ENCODE measurements around the gene CYP27C1.
"Not testable (repeated sequence)": the region's sequence is repeated elsewhere in the genome, so short reads cannot be mapped to it uniquely, and the experiment has no call there.

Gene CYP27C1

GRCh38 chr2:127255146-127255545 lies 35.0 kb upstream of the CYP27C1 start:
- DNase-seq (ENCODE audit: low spot score), result no peak
- no peak for TF ChIP-seq CTCF (IDR thresholded peaks at IDR 0.05; ENCODE audit: extremely low read depth, insufficient read depth, missing control alignments)
- in situ Hi-C loops (cut with MboI; ENCODE audit: low pct_unique_long_range_greater_than_20kb, low sequenced_read_pairs, unreplicated experiment), result no loop called here

DNA sequence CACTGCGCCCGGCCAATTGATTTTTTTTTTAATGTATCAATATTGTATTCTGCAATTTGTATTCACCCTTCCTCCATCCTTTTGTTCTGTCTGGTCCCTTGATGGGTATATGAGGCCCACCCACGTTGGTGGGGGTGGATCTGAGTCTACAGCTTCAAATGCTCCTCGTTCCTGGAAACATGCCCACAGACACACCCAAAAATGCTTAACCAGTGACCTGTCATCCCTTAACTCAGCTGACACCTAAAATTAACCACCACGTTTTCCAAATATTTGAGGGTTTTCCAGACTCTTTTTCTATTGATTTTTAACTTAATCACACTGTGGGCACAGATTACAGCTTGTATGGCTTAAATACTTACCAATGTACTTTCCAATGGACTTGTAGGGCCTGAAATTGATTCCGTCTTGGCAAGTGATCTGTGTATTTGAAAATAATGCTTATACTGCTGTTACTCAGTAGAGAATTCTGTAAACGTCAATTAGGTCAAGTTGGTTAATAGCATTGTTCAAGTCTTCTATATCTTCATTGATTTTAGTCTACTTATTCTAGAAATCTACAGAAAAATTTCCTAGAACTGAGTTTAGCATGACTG lies 34.4 kb upstream of the CYP27C1 start:
- no peak for TF ChIP-seq CTCF (IDR thresholded peaks at IDR 0.05; ENCODE audit: extremely low read depth, insufficient read depth, missing control alignments)
- in situ Hi-C loops (cut with MboI; ENCODE audit: low pct_unique_long_range_greater_than_20kb, low sequenced_read_pairs, unreplicated experiment), result no loop called here
- no peak for DNase-seq (ENCODE audit: low spot score)

- DNase-seq (ENCODE audit: low spot score); in situ Hi-C loops (cut with MboI; ENCODE audit: low pct_unique_long_range_greater_than_20kb, low sequenced_read_pairs, unreplicated experiment): not testable (repeated sequence)
Measured at GRCh38 chr2:127241184-127241583, 21.1 kb upstream of the CYP27C1 start.

DNA sequence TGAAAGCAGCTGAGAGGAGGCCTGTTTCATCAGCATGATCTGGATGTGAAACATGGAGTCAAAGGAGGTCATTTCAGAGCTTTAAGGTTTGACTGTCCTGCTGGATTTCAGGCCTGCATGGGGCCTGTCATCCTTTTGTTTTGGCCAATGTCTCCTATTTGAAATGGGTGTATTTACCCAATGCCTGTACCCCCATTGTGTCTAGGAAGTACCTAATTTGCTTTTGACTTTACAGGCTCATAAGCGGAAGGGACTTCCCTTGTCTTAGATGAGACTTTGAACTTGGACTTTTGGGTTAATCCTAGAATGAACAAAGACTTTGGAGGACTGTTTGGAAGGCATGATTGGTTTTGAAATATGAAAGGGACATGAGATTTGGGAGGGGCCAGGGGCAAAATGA lies 19.3 kb upstream of the CYP27C1 start:
- in situ Hi-C loops (cut with MboI; ENCODE audit: low pct_unique_long_range_greater_than_20kb, low sequenced_read_pairs, unreplicated experiment), result no loop called here
- no peak for DNase-seq (ENCODE audit: low spot score)
- TF ChIP-seq CTCF (IDR thresholded peaks at IDR 0.05; ENCODE audit: extremely low read depth, insufficient read depth, missing control alignments), result no peak

- in situ Hi-C loops (cut with MboI; ENCODE audit: low pct_unique_long_range_greater_than_20kb, low sequenced_read_pairs, unreplicated experiment); DNase-seq (ENCODE audit: low spot score): not testable (repeated sequence)
Measured at GRCh38 chr2:127237768-127238167, 17.7 kb upstream of the CYP27C1 start.

GRCh38 chr2:127235082-127235702 lies 15.1 kb upstream of the CYP27C1 start:
- in situ Hi-C loops (cut with MboI; ENCODE audit: low pct_unique_long_range_greater_than_20kb, low sequenced_read_pairs, unreplicated experiment), result no loop called here
- TF ChIP-seq CTCF (IDR thresholded peaks at IDR 0.05; ENCODE audit: extremely low read depth, insufficient read depth, missing control alignments), result no peak
- no peak for DNase-seq (ENCODE audit: low spot score)

DNA sequence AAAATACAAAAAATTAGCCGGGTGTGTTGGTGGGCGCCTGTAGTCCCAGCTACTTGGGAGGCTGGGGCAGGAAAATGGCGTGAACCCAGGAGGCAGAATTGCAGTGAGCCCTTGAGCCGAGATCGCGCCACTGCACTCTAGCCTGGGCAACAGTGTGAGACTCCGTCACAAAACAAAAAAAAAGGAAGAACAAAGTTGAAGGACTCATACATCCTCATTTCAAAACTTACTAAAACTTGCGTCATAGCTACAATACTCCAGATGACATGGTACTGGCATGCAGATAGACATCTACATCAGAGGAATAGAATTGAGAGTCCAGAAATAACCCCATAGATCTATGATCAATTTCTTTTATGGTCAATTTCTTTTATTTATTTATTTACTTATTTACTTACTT lies 13.6 kb upstream of the CYP27C1 start:
- in situ Hi-C loops (cut with MboI; ENCODE audit: low pct_unique_long_range_greater_than_20kb, low sequenced_read_pairs, unreplicated experiment), result no loop called here
- no peak for TF ChIP-seq CTCF (IDR thresholded peaks at IDR 0.05; ENCODE audit: extremely low read depth, insufficient read depth, missing control alignments)
- DNase-seq (ENCODE audit: low spot score), result no peak

Measured in GM13977 (cell line).